Nephron (organoid): ENCODE measurements around the gene NBPF26.
"Not testable (repeated sequence)": the region's sequence is repeated elsewhere in the genome, so short reads cannot be mapped to it uniquely, and the experiment has no call there.

ENCODE experiments used
- H3K27ac Mint-ChIP-seq, 3 experiments: 2 replicates each; pipeline ENCODE4 v1.8.0; 2020; ENCODE audit warnings: mixed read lengths in 3 of 3, mild to moderate bottlenecking in 2 of 3, moderate library complexity in 1 of 3
- H3K27me3 Mint-ChIP-seq: 2 replicates; pipeline ENCODE4 v1.8.0; 2021; ENCODE audit warnings: low read depth, mild to moderate bottlenecking, moderate library complexity, mixed read lengths
- H3K36me3 Mint-ChIP-seq: 2 replicates; pipeline ENCODE4 v1.8.0; 2020; ENCODE audit warnings: low read depth, mixed read lengths
- H3K4me1 Mint-ChIP-seq: 2 replicates; pipeline ENCODE4 v1.8.0; 2020; ENCODE audit warnings: mixed read lengths
- H3K4me3 Mint-ChIP-seq, 3 experiments: 2 replicates each; pipeline ENCODE4 v1.8.0; 2020; ENCODE audit warnings: mild to moderate bottlenecking in 3 of 3, mixed read lengths in 3 of 3, moderate library complexity in 2 of 3
- H3K9me3 Mint-ChIP-seq: 2 replicates; pipeline ENCODE4 v1.8.0; 2020; ENCODE audit warnings: mixed read lengths
- TF ChIP-seq, protein P1 (sequence below), 3 experiments: fragments of 200-600 bp; sonication (generic); IDR thresholded peaks; one replicate each; pipeline ENCODE4 v1.5.0; 2021; ENCODE audit warnings: antibody characterized with exemption in 3 of 3; ENCODE audit not compliant: unreplicated experiment in 3 of 3

Gene NBPF26

GRCh38 chr1:120811822-120812221 is 88.1 kb downstream of the NBPF26 start:
- H3K9me3 Mint-ChIP-seq, H3K4me1 Mint-ChIP-seq, H3K27me3 Mint-ChIP-seq, H3K4me3 Mint-ChIP-seq: not testable (repeated sequence)
- TF ChIP-seq, protein P1, sequence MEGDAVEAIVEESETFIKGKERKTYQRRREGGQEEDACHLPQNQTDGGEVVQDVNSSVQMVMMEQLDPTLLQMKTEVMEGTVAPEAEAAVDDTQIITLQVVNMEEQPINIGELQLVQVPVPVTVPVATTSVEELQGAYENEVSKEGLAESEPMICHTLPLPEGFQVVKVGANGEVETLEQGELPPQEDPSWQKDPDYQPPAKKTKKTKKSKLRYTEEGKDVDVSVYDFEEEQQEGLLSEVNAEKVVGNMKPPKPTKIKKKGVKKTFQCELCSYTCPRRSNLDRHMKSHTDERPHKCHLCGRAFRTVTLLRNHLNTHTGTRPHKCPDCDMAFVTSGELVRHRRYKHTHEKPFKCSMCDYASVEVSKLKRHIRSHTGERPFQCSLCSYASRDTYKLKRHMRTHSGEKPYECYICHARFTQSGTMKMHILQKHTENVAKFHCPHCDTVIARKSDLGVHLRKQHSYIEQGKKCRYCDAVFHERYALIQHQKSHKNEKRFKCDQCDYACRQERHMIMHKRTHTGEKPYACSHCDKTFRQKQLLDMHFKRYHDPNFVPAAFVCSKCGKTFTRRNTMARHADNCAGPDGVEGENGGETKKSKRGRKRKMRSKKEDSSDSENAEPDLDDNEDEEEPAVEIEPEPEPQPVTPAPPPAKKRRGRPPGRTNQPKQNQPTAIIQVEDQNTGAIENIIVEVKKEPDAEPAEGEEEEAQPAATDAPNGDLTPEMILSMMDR (IDR thresholded peaks at IDR 0.05; ENCODE audit: unreplicated experiment in 3 of 3): peak; percentile 43 to 62 (median 59)
- Mint-ChIP-seq H3K36me3 (peaks cover 16% of the 10 kb centered on the region), H3K27ac (peak overlapping the region in 2 of 3 experiments; percentile 23 to 71)

GRCh38 chr1:120825051-120825450 is 101.3 kb downstream of the NBPF26 start:
- not testable (repeated sequence) for H3K27ac Mint-ChIP-seq, H3K4me1 Mint-ChIP-seq, H3K9me3 Mint-ChIP-seq, H3K4me3 Mint-ChIP-seq, H3K36me3 Mint-ChIP-seq, H3K27me3 Mint-ChIP-seq

- H3K4me3 Mint-ChIP-seq, H3K27ac Mint-ChIP-seq, H3K4me1 Mint-ChIP-seq, H3K36me3 Mint-ChIP-seq, H3K27me3 Mint-ChIP-seq, H3K9me3 Mint-ChIP-seq: not testable (repeated sequence)
Observed at GRCh38 chr1:120826623-120827022, 102.9 kb downstream of the NBPF26 start.

DNA sequence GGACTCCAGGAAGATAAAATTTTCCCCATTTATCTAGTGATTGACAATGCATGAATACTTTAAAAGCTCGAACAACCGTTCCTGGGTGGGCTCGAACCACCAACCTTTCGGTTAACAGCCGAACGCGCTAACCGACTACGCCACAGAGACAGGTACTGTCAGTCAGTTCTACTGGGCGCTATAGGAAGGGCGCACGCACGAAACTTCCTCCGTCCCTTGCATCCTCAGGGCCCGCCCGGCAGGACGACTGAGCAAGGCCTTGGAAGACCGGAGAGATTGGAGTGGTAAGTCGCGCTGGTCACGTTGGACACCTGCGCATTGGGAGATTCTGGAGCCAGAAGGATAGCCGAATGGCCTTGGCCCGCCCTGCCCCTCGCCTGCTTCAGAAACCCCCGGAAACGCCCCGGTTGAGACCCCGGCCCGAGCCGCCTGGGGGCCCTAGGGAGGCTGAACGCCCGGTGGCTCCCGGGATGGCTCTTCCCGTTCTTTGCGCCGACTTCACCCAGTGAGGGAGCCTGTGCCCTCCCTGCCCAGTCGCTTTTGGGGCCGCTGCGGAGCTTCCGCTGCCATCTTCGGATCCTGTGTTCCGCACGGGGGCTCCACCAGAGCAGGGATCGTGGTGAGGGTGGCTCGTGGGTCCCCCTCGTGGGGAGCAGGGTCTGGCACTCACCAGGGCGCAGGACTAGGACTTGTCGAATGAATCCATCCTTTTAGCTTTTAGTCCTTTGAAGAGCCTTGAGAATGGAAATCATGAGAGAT is 120.6 kb downstream of the NBPF26 start:
- TF ChIP-seq, protein P1 (IDR thresholded peaks at IDR 0.05; ENCODE audit: unreplicated experiment in 3 of 3): peak; percentile 29 to 38 (median 38)
- H3K27ac Mint-ChIP-seq: peak overlapping the region; percentile 12 to 83 (median 69)
- H3K9me3 Mint-ChIP-seq, H3K4me1 Mint-ChIP-seq, H3K27me3 Mint-ChIP-seq, H3K36me3 Mint-ChIP-seq: not testable (repeated sequence)
- peak overlapping the region; percentile 87 to 92 (median 87) for H3K4me3 Mint-ChIP-seq

- TF ChIP-seq, protein P1 (IDR thresholded peaks at IDR 0.05; ENCODE audit: unreplicated experiment in 3 of 3): peak in 1 of 3 experiments; percentile 8
- not testable (repeated sequence) for H3K36me3 Mint-ChIP-seq, H3K4me1 Mint-ChIP-seq, H3K9me3 Mint-ChIP-seq, H3K27me3 Mint-ChIP-seq, H3K27ac Mint-ChIP-seq
- peak overlapping the region; percentile 76 to 87 (median 79) for H3K4me3 Mint-ChIP-seq
Observed at GRCh38 chr1:120844945-120845330, 121.2 kb downstream of the NBPF26 start.

DNA sequence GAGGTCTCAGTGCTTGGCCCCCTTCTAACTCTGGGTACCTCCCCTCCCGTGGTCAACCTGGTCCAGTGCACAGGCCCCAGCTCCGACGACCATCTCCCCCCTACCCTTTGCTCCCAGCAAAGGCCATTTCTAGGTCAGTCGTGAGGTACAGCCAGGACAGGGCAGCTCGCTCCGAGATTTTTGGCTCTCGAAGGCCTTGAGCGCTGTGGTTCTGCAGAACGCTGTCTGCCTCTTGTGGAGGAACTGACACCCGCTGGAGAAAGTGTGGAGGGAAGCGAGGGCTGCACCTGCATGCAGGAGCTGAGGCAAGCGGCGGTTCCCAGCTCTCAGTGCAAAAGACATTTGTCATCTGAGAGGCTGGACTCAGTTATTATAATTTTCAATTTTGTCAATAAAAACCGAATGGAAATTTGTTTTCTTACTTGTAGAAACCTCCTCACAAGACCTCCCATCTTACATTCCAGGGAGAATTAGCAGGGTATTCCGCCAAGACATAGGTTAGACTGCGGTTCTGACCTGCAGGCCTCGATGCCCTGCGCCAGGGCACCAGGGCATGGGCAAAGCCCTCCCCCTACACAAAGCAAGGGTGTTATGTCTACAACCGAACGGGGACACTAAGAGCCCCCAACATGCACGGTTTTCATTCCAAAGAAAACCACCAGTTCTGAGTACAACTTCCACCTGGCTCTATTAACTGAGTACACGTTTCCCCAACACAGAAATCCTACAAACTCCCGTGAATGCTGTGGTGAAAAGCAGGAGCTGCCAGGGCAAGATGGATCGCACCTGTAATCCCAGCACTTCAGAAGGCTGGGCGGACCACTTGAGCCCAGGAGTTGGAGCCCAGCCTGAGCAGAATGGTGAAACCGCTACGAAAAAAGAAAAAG is 125.9 kb downstream of the NBPF26 start:
- Mint-ChIP-seq H3K4me3 (peak overlapping the region; percentile 76 to 83 (median 82)), H3K27ac (peak overlapping the region in 2 of 3 experiments; percentile 97 to 98)
- H3K36me3 Mint-ChIP-seq, H3K9me3 Mint-ChIP-seq, H3K4me1 Mint-ChIP-seq, H3K27me3 Mint-ChIP-seq: not testable (repeated sequence)

DNA sequence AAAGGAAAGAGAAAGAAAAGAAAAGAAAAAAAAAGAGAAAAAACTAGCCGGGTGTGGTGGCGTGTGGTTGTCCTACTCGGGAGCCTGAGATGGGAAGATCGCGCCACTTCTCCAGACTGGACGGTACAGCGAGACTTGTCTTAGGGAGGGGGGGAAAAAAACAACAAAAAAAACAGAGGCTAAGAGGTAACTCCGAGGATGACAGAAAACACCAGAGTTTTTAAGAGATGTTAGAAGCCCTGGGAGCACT is 126.5 kb downstream of the NBPF26 start:
- not testable (repeated sequence) for H3K36me3 Mint-ChIP-seq, H3K27me3 Mint-ChIP-seq, H3K4me1 Mint-ChIP-seq, H3K9me3 Mint-ChIP-seq
- peak overlapping the region; percentile 76 to 83 (median 82) for H3K4me3 Mint-ChIP-seq
- peak overlapping the region; percentile 97 to 98 (median 97) for H3K27ac Mint-ChIP-seq

DNA sequence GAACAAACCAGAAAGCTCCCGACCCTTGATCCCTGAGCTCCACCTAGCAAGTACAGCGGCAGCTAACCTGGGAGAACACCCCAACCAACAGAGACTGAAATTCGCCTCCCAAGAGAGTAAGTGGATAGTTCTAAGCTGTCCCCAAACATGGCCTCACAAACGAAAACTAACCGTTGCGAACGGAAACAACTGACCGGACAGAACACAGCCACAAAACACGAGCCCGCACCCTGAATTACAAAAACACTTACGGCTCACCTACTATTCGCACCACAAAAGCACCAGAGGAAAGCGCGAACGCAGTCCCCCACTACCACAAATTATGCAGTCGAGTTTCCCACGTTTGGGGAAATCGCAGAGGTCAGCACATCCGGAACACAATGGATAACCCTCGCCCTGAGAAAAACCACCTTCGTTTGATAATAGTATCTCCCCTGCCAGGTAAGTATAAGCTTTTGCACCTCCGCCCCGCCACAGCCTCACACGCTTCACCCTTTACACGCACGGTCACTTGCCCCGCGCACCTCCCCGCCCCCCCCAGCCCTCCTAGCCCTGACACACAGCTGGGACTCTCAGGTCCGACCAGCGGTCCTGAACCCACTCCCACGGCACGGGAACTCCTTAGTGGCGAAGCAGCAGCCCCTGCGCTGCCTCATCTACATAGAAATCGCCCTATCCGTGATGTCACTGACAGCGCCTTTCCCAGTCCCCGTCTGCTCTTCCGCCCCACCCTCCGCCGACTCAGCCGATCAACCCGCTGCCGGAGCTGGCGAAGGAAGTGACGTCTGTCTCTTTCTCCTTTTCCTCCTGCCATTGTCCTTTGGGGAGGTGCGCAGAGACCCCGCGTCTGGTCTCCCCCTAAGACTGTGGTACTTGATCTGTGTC is 127.0 kb downstream of the NBPF26 start:
- H3K4me1 Mint-ChIP-seq, H3K9me3 Mint-ChIP-seq, H3K36me3 Mint-ChIP-seq, H3K27me3 Mint-ChIP-seq: not testable (repeated sequence)
- H3K4me3 Mint-ChIP-seq: peak overlapping the region; percentile 76 to 83 (median 82)
- H3K27ac Mint-ChIP-seq: peak overlapping the region; percentile 97 to 98 (median 97)

DNA sequence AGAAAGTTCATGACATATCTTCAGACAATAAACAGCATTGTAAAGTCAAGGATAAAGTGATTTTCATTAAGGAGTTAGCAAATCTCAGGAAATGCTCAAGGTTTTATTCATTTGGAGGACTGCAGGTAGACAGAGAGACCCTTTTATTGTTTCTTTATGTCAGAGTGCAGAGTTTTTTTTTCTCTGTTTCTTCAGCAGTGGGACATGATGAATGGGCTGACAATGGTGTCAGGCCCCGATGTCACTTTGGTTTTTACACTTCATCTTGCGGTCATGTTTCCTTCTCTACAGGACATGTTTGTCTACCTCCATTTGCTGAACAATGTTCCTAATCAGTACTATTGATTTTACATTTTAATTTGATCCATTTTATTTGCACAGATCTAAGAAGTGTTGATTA is 134.4 kb downstream of the NBPF26 start:
- H3K9me3 Mint-ChIP-seq, H3K27ac Mint-ChIP-seq, H3K4me1 Mint-ChIP-seq, H3K4me3 Mint-ChIP-seq, H3K36me3 Mint-ChIP-seq, H3K27me3 Mint-ChIP-seq: not testable (repeated sequence)

GRCh38 chr1:120859615-120860234 is 136.0 kb downstream of the NBPF26 start:
- H3K4me3 Mint-ChIP-seq, H3K27ac Mint-ChIP-seq, H3K36me3 Mint-ChIP-seq: not testable (repeated sequence)

GRCh38 chr1:120878206-120878605 is 154.5 kb downstream of the NBPF26 start:
- H3K27ac Mint-ChIP-seq, H3K4me1 Mint-ChIP-seq, H3K9me3 Mint-ChIP-seq, H3K36me3 Mint-ChIP-seq, H3K4me3 Mint-ChIP-seq, H3K27me3 Mint-ChIP-seq: not testable (repeated sequence)

More at GRCh38 chr1:120859615-120860234, 136.0 kb downstream of the NBPF26 start:
- not testable (repeated sequence) for H3K9me3 Mint-ChIP-seq, H3K27me3 Mint-ChIP-seq, H3K4me1 Mint-ChIP-seq
